Neutrophil (primary cell): ENCODE measurements around the gene SLC11A1.

Experiments used
- H3K27ac ChIP-seq: fragments of 200-600 bp; sonication (generic); 2 replicates; pipeline ENCODE4 v1.5.1; 2016; ENCODE audit warnings: mild to moderate bottlenecking, moderate library complexity
- H3K27me3 ChIP-seq: fragments of 200-600 bp; sonication (generic); 2 replicates; pipeline ENCODE4 v1.6.0; 2016; ENCODE audit warnings: mild to moderate bottlenecking
- H3K36me3 ChIP-seq: fragments of 200-600 bp; sonication (generic); 2 replicates; pipeline ENCODE4 v1.5.1; 2017
- H3K4me1 ChIP-seq, 2 experiments: fragments of 200-600 bp in 1 of 2; sonication (generic) in 1 of 2; 1 replicate in 1 of 2; 2 replicates in 1 of 2; pipeline versions ENCODE4 v1.5.1 to v1.6.1; 2013 to 2016; ENCODE audit warnings: low read depth in 1 of 2, low read length in 1 of 2, mild to moderate bottlenecking in 1 of 2, moderate library complexity in 1 of 2; ENCODE audit not compliant: control insufficient read depth in 1 of 2, insufficient read depth in 1 of 2
- H3K4me3 ChIP-seq, 2 experiments: fragments of 200-600 bp in 1 of 2; sonication (generic) in 1 of 2; 1 replicate in 1 of 2; 2 replicates in 1 of 2; pipeline ENCODE4 v1.5.1; 2013 to 2016; ENCODE audit warnings: low read depth in 1 of 2, low read length in 1 of 2, mild to moderate bottlenecking in 1 of 2, moderate library complexity in 1 of 2
- H3K9me3 ChIP-seq: fragments of 200-600 bp; sonication (generic); 2 replicates; pipeline ENCODE4 v1.5.1; 2016
- TF ChIP-seq, protein P1 (sequence below): fragments of 200-600 bp; sonication (generic); IDR thresholded peaks from 2 replicates; pipeline ENCODE4 v1.5.1; 2016; ENCODE audit warnings: antibody characterized with exemption

The SLC11A1 gene

DNA sequence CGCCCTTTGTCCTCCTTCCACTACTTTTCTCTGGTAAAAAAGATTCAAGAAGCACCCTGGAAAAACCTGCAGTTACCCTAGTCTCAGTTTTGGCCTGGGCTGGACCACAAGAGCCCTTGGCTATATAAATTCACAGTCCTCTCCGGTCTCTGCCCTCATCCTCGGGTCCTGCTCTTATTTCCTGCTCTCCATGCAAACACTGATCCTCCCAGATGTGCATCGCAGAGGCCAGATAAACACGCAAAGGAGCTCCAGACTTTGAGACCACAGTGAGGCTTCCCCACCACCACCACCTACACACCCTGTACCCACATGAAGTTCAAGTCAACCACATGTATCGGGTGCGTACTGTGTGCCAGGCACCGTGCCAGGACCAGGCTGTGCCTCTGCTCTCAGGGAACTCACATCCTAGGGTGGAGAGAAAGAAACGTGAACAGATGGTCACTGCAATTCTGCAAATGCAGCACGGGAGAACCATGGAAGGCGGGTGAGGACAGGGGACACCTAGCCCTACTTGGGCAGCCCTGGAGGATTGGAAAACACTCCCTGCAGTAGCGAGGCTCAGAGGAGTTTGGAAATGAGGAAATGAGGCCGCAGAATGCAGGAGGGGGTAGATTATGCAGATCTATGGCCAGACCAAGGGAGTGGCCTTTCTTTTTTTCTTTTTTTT, 25.0 kb downstream of the SLC11A1 start:
- TF ChIP-seq, protein P1, sequence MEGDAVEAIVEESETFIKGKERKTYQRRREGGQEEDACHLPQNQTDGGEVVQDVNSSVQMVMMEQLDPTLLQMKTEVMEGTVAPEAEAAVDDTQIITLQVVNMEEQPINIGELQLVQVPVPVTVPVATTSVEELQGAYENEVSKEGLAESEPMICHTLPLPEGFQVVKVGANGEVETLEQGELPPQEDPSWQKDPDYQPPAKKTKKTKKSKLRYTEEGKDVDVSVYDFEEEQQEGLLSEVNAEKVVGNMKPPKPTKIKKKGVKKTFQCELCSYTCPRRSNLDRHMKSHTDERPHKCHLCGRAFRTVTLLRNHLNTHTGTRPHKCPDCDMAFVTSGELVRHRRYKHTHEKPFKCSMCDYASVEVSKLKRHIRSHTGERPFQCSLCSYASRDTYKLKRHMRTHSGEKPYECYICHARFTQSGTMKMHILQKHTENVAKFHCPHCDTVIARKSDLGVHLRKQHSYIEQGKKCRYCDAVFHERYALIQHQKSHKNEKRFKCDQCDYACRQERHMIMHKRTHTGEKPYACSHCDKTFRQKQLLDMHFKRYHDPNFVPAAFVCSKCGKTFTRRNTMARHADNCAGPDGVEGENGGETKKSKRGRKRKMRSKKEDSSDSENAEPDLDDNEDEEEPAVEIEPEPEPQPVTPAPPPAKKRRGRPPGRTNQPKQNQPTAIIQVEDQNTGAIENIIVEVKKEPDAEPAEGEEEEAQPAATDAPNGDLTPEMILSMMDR: no peak
- Histone ChIP-seq H3K4me3 (peak overlapping the region; percentile 60 to 78), H3K4me1 (peaks cover 60 to 61% of the 10 kb centered on the region in 2 experiments)

DNA sequence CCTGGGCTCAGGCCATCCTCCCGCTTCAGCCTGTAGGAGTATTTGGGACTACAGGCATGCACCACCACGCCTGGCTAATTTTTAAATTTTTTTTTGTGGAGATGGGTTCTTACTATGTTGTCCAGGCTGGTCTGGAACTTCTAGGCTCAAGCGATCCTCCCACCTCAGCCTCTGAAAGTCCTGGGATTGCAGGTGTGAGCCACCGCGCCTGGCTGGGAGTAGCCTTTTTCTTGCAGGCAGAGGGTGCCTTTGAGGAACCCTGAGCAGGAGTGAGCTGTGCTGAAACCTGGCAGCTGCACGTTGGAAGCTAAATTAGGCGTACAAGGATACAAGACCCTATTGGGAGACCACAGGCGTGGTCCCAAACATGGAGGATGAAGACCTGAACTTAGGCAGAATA, 25.6 kb downstream of the SLC11A1 start:
- no peaks in the 10 kb centered on the region for H3K27me3 ChIP-seq
- peaks cover 55 to 60% of the 10 kb centered on the region in 2 experiments for H3K4me1 ChIP-seq
- peaks cover 33% of the 10 kb centered on the region for H3K36me3 ChIP-seq
- H3K4me3 ChIP-seq: peak overlapping the region in 1 of 2 experiments; percentile 78
- TF ChIP-seq, protein P1: no peak
- no peaks in the 10 kb centered on the region for H3K9me3 ChIP-seq
- peak overlapping the region; percentile 99 for H3K27ac ChIP-seq

More for the DNA sequence above, 25.0 kb downstream of the SLC11A1 start:
- Histone ChIP-seq H3K27me3 (no peaks in the 10 kb centered on the region), H3K27ac (peak overlapping the region; percentile 99), H3K36me3 (peaks cover 39% of the 10 kb centered on the region), H3K9me3 (no peaks in the 10 kb centered on the region)

DNA sequence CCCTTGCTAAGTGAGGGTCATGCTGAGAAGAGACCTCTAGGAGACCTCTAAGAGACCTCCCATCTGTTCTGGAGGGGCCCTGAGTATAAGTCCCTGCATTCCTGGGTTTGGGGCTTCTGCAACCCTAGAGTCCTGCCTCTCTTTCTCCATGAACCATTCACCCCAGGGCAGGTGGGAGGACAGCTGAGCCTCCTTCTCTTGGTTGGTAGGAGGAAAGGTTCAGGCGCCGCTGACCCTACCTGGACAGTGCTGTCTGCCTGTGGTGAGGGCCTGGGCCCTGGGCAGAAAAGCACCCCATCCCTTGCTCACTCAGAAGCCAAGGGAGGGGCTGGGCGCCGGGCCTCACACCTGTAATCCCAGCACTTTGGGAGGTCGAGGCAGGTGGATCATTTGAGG, 36.2 kb downstream of the SLC11A1 start:
- no peaks in the 10 kb centered on the region for H3K27me3 ChIP-seq
- H3K4me3 ChIP-seq: no peak overlapping the region
- H3K9me3 ChIP-seq: no peaks in the 10 kb centered on the region
- TF ChIP-seq, protein P1: no peak
- H3K36me3 ChIP-seq: no peaks in the 10 kb centered on the region
- no peak overlapping the region for H3K27ac ChIP-seq
- H3K4me1 ChIP-seq: peaks cover 0 to under 1% of the 10 kb centered on the region in 2 experiments

DNA sequence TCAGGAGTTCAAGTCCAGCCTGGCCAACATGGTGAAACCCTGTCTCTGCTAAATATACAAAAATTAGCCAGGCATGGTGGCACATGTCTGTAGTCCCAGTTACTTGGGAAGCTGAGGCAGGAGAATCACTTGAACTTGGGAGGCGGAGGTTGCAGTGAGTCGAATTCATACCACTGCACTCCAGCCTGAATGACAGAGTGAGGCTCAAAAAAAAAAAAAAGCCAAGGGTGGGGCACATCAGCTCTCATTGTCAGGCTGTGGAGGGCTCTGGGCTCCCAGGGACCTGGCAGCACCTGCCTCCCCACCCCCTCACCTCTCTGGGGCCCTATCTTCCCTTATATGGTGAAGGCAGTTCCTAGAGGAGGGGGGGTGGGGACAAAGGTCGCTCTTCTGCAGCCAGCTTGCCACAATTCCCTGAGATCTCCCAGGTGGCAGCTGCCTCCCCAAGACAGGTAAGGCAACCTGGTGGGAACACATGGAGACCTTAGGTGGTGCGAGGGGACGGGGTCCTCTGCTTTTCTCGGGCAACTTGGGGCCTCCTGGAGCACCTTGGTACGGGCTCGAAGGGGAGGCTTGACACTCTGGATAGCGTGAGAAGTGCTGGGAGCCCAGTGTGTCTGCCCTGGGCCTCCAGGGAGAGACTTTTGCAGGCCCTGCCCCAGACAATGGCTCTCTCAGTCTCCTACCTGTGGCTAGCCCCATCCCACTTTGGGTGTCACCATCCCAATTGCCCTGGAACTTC, 36.8 kb downstream of the SLC11A1 start, which contains the start of gene VIL1:
TSS of gene VIL1 (plus strand) at position 407 of the 742 bp plus-strand sequence. CDS start 4,656 bp downstream, outside the sequence.
- H3K4me1 ChIP-seq: no peaks in the 10 kb centered on the region
- no peaks in the 10 kb centered on the region for H3K9me3 ChIP-seq
- H3K4me3 ChIP-seq: no peak within 1 kb of the TSS
- no peak within 1 kb of the TSS for H3K27ac ChIP-seq
- no peaks in the 10 kb centered on the region for H3K27me3 ChIP-seq
- H3K36me3 ChIP-seq: no peaks in the 10 kb centered on the region
- TF ChIP-seq, protein P1: no peak

DNA sequence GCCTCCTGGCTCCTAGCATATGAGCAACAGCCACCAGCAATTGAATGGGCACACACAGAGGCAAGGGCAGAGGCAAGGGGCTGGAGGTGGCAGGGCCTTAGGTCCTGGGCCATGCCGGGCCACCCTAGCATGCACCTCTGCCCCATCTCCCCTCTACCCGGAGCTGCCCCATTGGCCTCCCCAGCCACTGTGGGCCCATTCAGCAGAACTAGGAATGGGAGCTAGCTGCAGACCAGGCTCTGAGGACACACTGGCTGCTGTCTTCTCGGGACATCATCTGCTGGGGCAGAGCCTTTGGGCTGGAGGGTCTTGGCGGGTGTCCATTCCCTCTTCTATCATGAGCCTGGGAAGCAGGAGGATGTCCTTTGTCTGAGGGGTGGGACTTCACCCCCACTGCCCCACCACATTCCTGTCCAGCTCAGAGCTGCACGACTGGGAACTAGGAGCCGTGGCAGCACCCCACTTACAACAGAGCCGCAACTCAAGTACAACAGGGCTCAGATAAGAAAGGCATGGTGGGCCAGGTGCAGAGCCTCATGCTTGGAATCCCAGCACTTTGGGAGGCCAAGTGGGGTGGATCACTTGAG, 37.6 kb downstream of the SLC11A1 start:
- H3K9me3 ChIP-seq: no peaks in the 10 kb centered on the region
- no peaks in the 10 kb centered on the region for H3K4me1 ChIP-seq
- no peaks in the 10 kb centered on the region for H3K27me3 ChIP-seq
- H3K4me3 ChIP-seq: no peak overlapping the region
- H3K36me3 ChIP-seq: no peaks in the 10 kb centered on the region
- no peak overlapping the region for H3K27ac ChIP-seq
- TF ChIP-seq, protein P1: no peak
